CD4-positive, alpha-beta T cell treated with Interleukin-6 for 4 hours (primary cell): ENCODE results near the gene CTTNBP2NL.
A peak's percentile ranks its signal among the peaks of the same experiment; 100 is the strongest.

Experiments used
- DNase-seq: peaks from one replicate; pipeline ENCODE4 v3.0.0-alpha.2; 2020; ENCODE audit warnings: mixed read lengths

The CTTNBP2NL gene

GRCh38 chr1:112395821-112396652 is at the start of gene CTTNBP2NL:
CTTNBP2NL (plus strand) TSS chr1:112396214; CDS start chr1:112416166, 19,952 bp downstream.
- peak; percentile 83 for DNase-seq

DNA sequence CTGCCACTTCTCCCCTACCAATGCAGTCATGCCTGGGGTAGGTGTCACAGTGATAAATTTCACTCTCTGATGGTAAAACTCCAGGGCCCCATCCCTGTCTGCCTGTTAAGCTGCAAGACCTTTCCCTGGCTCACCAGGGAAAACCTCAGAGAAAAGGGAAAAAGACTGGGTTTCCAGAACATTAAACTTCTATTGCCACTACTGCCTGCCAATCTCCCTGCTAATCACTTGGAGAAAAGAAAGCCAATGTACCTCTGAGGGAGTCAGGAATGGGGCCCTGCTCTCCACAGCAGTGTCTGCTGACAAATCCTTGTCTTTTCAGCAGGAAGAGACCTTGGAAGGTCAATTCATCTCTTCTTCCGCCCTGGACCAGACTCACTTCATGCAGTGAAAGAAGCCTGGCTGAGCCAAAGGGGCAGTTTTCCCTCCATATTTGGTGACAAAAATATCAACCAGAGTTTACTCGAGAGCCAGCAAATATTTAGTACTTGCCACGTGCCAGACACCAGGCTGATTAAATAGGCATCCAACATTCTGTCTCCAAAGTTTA is 49.1 kb upstream of the CTTNBP2NL start:
- DNase-seq: no peak

GRCh38 chr1:112356765-112357164 is 39.2 kb upstream of the CTTNBP2NL start:
- DNase-seq: no peak

DNA sequence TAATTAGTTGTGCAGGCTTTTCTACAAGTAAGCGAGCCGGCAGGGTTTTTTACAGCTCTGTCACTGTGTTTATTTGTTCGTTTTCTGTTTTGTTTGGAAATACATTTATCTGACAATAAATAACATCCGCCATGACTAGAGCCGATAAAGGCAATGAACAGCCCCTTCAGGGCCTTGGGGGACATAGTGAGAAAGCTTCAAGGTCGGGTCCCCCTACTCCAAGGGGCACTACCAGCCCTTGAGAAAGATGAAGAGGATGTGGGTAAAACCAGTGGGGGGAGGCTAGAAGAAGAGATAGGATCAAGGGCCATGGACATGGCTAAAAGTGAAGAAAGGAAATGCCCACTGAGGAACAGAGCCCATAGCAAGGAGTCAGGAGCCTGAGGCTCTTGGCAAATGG is 38.5 kb upstream of the CTTNBP2NL start:
- DNase-seq: no peak

GRCh38 chr1:112358061-112358770 is 37.8 kb upstream of the CTTNBP2NL start:
- DNase-seq: no peak

DNA sequence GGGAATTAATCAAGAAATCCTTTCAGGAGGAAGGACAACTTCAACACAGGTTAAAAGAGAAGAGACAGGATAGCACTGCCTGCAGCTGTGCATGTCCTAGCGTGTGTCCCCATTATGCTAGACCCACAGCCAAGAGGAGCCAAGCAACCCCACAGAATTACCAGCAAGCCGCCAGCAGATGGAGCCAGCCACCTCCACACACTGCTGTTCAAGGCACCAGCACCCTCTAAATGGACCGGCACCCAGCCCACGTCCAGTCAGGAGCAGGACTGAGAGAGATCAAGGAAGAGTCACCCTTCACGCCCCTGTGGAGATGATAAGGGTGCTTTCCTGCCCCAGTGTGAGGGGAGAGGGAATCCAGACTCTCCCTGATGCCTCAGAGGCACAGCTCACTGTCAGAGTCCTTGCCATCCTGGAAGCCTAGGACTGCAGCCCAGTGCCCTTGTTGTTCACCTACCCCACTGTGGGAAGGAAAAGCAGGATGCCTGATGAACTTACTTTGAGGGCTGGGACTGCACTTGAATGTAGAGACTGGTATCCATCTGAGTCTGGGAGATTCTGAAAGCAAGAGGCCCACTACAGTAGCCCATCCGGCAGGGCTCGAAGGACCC is 37.1 kb upstream of the CTTNBP2NL start:
- peak; percentile 34 for DNase-seq

DNA sequence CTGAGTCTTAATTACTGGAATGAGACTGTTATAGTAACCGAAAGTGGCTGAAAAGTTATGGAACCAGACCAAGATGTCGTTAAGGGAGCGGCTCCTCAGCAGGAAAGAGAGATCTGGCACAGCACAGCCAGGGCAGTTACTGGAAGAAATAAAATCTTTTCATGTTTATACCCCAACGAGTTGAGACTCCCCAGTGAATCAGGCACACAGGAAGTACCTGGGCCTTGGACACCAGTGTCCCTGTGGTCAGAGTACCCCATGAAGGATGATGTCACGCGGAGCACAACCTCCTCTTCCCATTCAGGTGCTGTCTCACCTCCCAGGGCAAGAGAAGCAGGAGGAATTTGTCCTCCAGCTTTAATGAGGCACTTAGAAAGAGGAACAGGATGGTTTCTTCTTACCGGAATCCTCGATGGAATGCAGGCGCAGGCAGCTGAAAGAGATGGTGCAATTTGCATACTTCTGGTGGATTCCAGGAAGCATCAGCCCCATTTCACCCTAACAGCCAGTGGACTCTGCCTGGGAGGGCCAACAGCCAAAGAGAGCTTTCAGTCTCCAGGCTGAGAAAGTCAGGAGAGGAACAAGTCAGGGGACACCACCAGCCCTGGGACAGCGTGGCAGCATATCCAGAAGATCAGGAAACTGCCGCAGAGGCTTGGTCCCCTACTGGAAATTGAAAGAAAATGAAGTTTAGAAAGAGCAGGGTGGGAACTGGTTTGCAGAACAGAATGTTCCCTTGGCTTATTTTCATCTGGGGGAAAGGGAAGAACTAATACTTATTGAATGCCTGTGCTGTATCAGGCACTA is 35.9 kb upstream of the CTTNBP2NL start:
- DNase-seq: no peak

DNA sequence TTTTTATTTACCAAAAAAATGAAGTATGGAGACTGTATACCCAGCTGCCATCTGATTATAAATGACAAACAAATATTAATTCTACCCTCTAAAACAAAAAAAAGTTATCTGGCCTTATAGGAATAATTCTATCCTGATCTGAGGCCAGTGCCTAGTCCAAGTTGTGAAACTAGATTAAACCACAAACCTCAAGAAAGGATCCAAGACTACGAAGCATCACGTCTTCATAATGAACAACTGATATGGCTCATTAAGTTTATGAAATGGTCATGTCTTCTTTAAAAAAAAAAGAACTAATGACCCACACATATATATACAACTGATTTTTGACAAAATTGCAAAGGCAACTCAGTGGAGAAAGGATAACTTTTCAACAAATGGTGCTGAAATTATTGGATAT is 32.4 kb upstream of the CTTNBP2NL start:
- DNase-seq: no peak

GRCh38 chr1:112368198-112368597 is 27.8 kb upstream of the CTTNBP2NL start:
- no peak for DNase-seq

- peak; percentile 84 for DNase-seq
These were observed 26.4 kb upstream of the CTTNBP2NL start for GRCh38 chr1:112369392-112370285.

GRCh38 chr1:112370996-112371395 is 25.0 kb upstream of the CTTNBP2NL start:
- no peak for DNase-seq

- no peak for DNase-seq
These were observed 24.2 kb upstream of the CTTNBP2NL start for GRCh38 chr1:112371775-112372174.

DNA sequence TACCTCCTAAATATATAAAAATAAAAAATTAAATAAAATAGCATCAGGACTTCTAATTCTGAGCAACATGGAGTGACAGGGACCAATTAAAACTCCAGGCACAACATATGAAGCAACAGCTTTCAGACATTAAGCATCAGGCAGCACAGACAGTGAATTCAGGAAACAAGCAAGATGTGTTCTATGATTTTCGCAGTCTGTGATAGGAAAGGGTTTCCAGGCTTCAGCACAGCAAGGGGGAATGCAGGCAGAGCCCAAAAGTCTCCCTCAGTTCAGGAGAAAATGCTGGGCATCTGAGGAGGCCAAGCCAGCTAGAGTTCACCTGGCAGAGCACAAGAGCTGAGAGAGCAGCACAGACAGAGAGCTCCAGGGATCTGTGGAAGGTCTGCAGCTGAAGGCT is 22.2 kb upstream of the CTTNBP2NL start:
- no peak for DNase-seq

DNA sequence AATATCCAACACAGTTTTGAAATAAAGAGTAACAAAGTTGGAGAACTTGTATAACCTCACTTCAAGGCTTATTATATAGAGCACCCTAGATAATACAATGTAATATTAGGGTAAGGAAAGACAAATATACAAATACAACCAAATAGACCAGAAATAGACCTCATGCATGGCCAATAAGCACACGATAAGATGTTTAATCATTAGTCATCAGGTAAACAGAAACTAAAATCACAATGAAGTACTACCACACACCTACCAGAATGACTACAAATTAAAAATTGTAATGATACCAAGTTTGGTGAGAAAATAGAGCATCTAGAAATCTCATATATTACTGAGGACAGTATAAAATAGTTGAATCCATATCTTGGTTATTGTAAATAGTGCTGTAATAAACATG is 20.3 kb upstream of the CTTNBP2NL start:
- no peak for DNase-seq

DNA sequence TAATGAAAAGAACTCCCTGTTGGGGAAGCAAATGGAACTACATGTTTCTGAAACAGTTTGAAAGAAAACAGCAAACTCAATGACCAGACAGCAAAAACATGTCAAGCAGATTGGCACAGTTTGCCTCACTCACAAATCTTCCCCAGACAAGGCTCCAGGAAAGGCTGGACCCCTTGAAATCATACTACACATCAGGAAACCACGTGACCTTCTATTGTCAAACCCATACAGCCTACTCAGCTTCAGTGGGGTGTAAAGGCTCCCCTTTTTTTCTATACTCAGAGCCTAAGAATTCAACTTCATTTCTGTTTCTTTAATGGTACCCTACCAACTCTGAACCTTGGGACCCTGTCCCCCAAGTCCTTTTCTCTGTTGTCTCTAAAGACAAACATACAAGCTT is 15.7 kb upstream of the CTTNBP2NL start:
- no peak for DNase-seq

GRCh38 chr1:112381324-112382076 is 14.5 kb upstream of the CTTNBP2NL start:
- no peak for DNase-seq

DNA sequence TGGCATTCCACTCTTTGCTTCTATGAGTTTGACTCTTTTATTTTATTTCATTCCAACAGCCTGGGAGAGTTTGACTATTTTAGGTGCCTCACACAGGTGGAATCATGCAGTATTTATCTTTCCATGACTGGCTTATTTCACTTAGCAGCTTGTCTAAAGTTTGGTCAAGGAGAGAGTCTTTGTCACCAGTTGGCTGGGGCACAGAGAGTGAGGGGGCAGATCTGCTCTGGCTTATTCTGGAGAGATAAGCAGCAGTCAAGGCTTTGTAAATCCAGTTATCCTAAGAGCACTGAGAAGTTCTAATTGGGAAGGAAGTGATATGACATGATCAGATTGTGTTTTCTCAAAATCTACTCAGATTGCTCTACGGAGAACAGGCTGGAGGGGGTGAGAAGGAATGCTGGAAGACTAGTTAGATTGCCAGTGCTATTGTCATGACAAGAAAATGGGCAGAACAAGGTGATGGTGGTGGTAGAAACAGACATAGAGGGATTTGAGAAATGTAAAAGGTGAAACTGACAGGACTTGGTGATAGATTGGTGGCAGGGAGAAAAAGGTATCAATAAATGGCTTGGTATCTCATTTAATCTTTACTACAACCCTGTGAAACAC is 12.1 kb upstream of the CTTNBP2NL start:
- no peak for DNase-seq

GRCh38 chr1:112386024-112386723 is 9.8 kb upstream of the CTTNBP2NL start:
- no peak for DNase-seq

- DNase-seq: no peak
These were observed 9.2 kb upstream of the CTTNBP2NL start for GRCh38 chr1:112386731-112387346.
